ENCODE data around the gene POLE4.

Gene POLE4

GRCh38 chr2:74958274-74959105 is at the start of gene POLE4:
Gene POLE4, plus strand, starts transcription at chr2:74958643. Its CDS starts 37 bp downstream, at chr2:74958680.
- DNase-seq (ENCODE audit: low read depth in 2 of 2) = peak; percentile 81 to 89

GRCh38 chr2:74908748-74909444 is 49.5 kb upstream of the POLE4 start:
- DNase-seq (ENCODE audit: low read depth in 2 of 2) = no peak

GRCh38 chr2:74910245-74910644 is 48.2 kb upstream of the POLE4 start:
- no peak for DNase-seq (ENCODE audit: low read depth in 2 of 2)

GRCh38 chr2:74911061-74911460 is 47.4 kb upstream of the POLE4 start:
- no peak for DNase-seq (ENCODE audit: low read depth in 2 of 2)

- DNase-seq (ENCODE audit: low read depth in 2 of 2) = peak; percentile 25 to 56
Observed at GRCh38 chr2:74915743-74916142, 42.7 kb upstream of the POLE4 start.

- DNase-seq (ENCODE audit: low read depth in 2 of 2) = no peak
Observed at GRCh38 chr2:74916394-74916793, 42.0 kb upstream of the POLE4 start.

- no peak for DNase-seq (ENCODE audit: low read depth in 2 of 2)
Observed at GRCh38 chr2:74917702-74918619, 40.5 kb upstream of the POLE4 start.

- DNase-seq (ENCODE audit: low read depth in 2 of 2) = peak; percentile 51 to 53
Observed at GRCh38 chr2:74919827-74920226, 38.6 kb upstream of the POLE4 start.

GRCh38 chr2:74921236-74921736 is 37.2 kb upstream of the POLE4 start:
- no peak for DNase-seq (ENCODE audit: low read depth in 2 of 2)

- DNase-seq (ENCODE audit: low read depth in 2 of 2) = no peak
Observed at GRCh38 chr2:74922592-74923227, 35.7 kb upstream of the POLE4 start.

GRCh38 chr2:74924463-74925265 is 33.8 kb upstream of the POLE4 start:
- DNase-seq (ENCODE audit: low read depth in 2 of 2) = no peak

- DNase-seq (ENCODE audit: low read depth in 2 of 2) = no peak
Observed at GRCh38 chr2:74925361-74925786, 33.1 kb upstream of the POLE4 start.

- no peak for DNase-seq (ENCODE audit: low read depth in 2 of 2)
Observed at GRCh38 chr2:74927621-74928020, 30.8 kb upstream of the POLE4 start.

- no peak for DNase-seq (ENCODE audit: low read depth in 2 of 2)
Observed at GRCh38 chr2:74930811-74931486, 27.5 kb upstream of the POLE4 start.

- DNase-seq (ENCODE audit: low read depth in 2 of 2) = no peak
Observed at GRCh38 chr2:74931940-74932339, 26.5 kb upstream of the POLE4 start.

- no peak for DNase-seq (ENCODE audit: low read depth in 2 of 2)
Observed at GRCh38 chr2:74935975-74936391, 22.5 kb upstream of the POLE4 start.

GRCh38 chr2:74937221-74937880 is 21.1 kb upstream of the POLE4 start:
- no peak for DNase-seq (ENCODE audit: low read depth in 2 of 2)

- no peak for DNase-seq (ENCODE audit: low read depth in 2 of 2)
Observed at GRCh38 chr2:74938264-74938663, 20.2 kb upstream of the POLE4 start.
